ENCODE measurements around the gene PHF13.

- TF ChIP-seq SP1 (IDR thresholded peaks at IDR 0.05), result no peak
- TF ChIP-seq MAX (IDR thresholded peaks at IDR 0.05), result no peak
- TF ChIP-seq CTCF (IDR thresholded peaks at IDR 0.05; ENCODE audit: low read depth, low read length, missing input control), result no peak
- TF ChIP-seq REST (IDR thresholded peaks at IDR 0.05), result no peak
- TF ChIP-seq FOXA1 (IDR thresholded peaks at IDR 0.05), result no peak
- TF ChIP-seq YY1 (IDR thresholded peaks at IDR 0.05), result no peak
- TF ChIP-seq ZBTB33 (IDR thresholded peaks at IDR 0.05), result no peak
These were observed 43.4 kb upstream of the PHF13 start for GRCh38 chr1:6570100-6570499.

All from liver (tissue), 3 donors.